Dermis blood vessel endothelial cell (primary cell): ENCODE data around the gene RRH. TPM values are rescaled to one million over a fixed set of nuclear protein-coding genes. Genes with fewer than 3 reads are reported as not detected.
"Not testable (repeated sequence)": the region's sequence is repeated elsewhere in the genome, so short reads cannot be mapped to it uniquely, and the experiment has no call there.

ENCODE experiments used
- DNase-seq: peaks from one replicate; pipeline ENCODE4 v3.0.0; 2010
- total RNA-seq: library from RNA; depleted of rRNA; stranded (reverse); fragments of >200 nt; gene quantifications from 2 replicates; pipeline ENCODE4 v1.2.3, GENCODE V29; 2014

The RRH gene
- total RNA-seq, 1 donor from 2014 or later: not detected

- no peak for DNase-seq
These were observed 18.8 kb downstream of the RRH start for GRCh38 chr4:109846395-109847098.

DNA sequence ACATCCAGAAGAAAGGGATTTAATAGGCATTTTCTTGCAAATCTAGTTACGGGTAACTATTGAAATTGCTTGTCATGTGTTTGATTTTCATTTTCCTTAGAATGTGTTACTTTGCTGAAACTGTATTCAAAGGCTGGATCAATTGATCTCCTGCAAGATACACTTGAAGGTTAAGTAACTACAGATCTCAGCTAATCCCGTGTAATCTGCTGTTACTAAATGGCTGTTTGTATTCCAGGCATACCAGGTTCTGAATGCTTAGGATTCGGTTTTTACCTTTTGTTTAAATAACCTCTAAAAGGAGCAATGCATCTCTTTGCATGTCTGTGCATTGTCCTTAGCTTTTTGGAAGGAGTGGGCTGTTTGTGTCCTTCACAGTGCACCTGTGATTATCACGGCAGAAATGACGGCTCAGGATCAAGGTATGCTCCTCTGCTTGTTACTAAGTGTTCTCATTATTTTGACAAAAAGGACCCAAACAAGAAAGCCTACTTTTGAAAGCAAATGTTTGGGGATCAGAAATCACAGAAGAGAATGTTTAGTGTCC is 20.2 kb downstream of the RRH start, which contains the start of gene LRIT3:
Gene LRIT3 (plus strand): TSS at position 212 of the 547 bp plus-strand sequence. CDS start 95 bp downstream, at position 307.
- no peak for DNase-seq

GRCh38 chr4:109848501-109848900 is 20.7 kb downstream of the RRH start:
- no peak for DNase-seq

- DNase-seq: no peak
These were observed 22.8 kb downstream of the RRH start for GRCh38 chr4:109850601-109851000.

DNA sequence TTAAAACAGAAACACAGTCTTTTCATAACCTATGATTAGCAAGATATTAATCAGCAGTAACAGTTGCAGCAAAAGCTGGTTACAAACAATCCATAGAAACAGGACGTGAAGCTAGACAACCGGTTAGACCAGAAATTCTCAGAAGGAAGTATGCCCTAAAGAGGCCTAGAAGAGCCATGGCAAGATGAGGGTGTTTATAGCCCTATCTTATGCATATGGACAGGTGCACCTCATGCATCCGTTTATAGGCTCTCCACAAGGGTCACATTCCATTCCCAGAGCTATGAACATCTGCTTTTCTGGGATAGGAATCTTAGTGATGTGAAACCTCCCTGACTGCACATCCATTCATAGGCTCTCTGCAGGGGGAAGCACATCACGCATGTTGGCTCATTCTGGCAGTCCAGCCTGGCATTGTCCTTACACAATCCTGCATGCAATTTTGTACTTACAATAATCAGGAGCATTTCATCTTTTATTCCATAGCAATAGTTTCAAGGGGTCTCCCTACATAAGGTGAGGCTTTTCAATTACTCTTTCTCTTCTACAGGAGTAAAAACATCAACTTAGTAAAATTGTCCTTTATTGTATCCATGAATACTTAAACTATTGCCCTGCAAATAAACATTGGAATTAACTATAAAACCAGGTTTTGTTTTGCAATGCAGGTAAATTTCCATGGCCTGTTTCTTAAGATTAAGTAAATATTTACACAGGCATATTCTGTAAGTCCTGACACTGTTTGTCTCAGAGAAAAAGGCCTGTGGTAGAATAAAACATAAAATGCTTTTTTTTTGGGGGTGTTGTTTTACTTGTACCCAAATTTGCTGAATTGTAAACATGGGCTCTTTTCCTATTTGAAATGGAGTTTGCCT is 31.9 kb downstream of the RRH start:
- not testable (repeated sequence) for DNase-seq

- DNase-seq: no peak
These were observed 33.5 kb downstream of the RRH start for GRCh38 chr4:109861271-109861670.

DNA sequence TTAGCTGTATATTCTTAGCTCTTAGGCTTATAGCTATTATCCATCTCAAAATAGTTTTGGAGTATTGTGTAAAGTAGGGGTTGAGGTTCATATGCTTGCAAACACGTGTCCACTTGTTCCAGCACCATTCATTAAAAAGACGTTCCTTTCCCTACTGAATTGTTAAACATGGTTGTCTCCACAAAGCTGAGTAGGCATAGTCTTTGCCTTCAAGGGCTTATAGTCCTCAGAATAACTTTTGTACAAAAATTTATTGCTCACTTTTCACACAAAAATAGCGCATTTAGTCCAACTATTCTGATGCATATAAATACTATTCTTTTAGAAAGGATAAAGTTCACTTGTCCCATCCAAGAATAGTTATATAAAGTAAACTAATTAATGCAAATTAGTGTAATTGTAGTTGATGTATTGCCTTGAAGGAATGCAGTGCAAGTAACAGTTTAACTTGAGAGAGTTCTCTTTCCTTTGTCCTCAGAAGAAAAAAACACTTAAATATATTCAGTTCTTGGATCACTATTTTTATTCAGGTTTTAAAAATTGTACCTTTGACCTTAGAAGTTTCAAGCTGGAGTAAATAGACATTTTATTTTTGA is 34.2 kb downstream of the RRH start:
- no peak for DNase-seq

- DNase-seq: no peak
These were observed 36.4 kb downstream of the RRH start for GRCh38 chr4:109864134-109864533.

GRCh38 chr4:109870061-109870460 is 42.3 kb downstream of the RRH start:
- DNase-seq: no peak

DNA sequence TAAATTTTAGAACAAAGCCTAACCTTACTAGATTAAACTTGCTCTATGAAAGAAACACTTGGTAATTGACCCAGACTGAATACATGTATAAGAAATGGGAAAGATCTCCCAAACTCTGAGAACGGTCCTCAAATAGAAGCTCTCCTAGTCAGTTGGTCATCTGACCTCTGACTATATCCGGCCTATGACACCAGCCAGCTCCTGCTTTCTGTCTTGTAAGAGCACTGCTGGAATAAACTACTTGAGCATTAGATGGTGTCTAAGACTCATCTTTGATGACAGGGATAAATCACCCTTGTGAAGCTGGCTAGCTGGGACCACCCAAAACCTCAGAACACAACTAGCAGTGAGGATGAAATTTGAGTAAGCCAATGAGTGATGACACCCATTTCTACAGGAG is 44.3 kb downstream of the RRH start:
- DNase-seq: no peak

- DNase-seq: no peak
These were observed 45.3 kb downstream of the RRH start for GRCh38 chr4:109872950-109873656.

GRCh38 chr4:109873791-109874514 is 46.2 kb downstream of the RRH start:
- DNase-seq: no peak

DNA sequence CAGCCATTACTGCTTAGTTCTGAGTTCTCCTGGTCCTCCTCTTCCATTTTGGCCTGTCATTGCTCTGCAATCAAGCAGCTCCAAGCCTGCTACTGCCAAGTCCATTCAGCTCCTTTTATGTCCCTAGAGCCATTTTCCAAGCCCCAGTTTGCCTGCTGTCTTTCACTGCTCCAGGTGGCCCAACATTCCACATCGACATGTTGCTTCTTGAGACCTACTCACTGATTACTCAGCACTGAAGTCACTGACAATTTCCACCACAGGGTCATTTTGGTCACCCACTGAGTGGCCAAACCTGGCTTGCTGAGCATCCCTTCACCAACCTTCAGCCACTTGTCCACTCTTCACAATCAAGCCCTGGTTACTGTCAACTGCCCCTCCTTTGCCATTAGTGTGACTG is 47.3 kb downstream of the RRH start:
- DNase-seq: no peak

- DNase-seq: not testable (repeated sequence)
These were observed 47.8 kb downstream of the RRH start for GRCh38 chr4:109875553-109875952.

DNA sequence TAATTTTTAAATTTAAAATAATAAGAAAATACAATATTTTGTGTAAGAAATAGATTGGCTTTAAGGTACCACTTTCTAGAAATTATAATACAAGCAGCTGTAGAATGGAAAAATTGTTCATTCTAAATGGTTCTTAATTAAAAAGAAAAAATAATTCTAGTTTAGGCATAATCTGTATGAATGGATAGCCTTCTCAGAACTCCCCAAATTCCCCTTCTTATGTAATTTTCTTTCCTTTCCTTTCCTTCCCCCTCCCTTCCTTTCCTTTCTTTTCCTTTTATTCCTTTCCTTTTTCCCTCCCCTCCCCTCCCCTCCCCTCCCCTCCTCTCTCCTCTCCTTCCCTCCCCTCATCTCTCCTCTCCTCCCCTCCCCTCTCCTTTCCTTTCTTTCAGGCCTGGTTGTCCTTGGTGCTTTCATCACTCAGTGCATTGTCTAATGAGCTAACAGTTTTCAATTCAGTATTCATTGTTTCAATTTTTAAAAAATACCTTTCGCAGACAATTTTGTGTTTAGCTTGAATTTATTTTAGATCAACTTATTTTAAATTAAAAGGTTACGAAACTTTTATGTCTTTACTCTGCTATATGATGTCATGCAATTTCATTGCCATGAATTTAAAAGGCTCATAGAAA is 49.0 kb downstream of the RRH start:
- no peak for DNase-seq

GRCh38 chr4:109877400-109877799 is 49.6 kb downstream of the RRH start:
- no peak for DNase-seq

GRCh38 chr4:109878355-109878754 is 50.6 kb downstream of the RRH start:
- DNase-seq: no peak

DNA sequence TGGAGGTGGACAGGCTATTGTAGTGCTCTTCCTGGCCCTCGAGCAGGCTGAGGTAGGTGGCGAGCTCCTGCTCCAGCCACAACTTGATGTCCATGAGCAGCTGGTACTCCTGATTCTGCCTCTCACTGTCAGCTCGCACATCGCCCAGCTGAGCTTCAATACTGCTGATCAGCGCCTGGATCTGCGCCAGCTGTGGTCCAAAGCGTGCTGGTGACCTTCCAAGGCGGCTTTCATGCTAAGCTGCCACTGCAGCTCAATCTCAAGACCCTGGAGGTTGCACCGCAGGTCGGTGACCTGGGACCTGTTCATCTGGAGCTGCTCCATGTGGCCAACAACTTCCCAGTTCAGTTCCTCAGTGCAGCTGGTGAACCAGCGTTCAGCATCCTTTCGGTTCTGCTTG is 51.3 kb downstream of the RRH start:
- DNase-seq: no peak

DNA sequence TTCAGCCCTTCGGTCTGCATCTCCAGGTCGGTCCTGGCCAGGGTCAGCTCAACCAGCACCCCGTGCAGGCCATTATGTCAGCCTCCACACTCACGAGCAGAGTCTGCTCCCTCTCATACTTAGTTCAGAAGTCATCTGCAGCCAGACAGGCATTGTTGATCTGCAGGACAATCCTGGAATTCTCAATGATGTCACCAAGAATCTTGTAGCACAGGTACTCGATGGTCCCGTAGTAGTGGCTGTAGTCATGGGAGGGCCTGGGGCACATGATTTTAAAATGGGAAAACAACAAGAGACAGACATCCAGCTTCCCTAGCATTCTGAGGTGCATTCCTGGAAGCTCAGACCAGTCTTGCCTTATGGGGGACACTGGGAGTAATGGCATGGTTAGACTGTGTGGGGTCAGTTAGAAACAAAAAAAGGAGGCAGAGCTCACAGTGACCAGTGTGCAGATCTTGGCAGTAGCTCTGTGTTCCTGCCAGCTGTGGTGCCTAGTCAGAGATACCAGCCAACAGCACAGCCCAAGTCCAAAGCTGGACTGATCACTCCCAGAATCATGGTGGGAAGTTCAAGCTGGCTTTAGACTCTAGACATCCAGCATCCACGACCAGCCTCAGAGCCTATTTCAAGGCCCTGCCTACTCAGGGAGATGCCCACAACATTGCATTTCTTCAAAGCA is 52.0 kb downstream of the RRH start:
- DNase-seq: no peak

- DNase-seq: no peak
These were observed 58.5 kb downstream of the RRH start for GRCh38 chr4:109886303-109886702.

DNA sequence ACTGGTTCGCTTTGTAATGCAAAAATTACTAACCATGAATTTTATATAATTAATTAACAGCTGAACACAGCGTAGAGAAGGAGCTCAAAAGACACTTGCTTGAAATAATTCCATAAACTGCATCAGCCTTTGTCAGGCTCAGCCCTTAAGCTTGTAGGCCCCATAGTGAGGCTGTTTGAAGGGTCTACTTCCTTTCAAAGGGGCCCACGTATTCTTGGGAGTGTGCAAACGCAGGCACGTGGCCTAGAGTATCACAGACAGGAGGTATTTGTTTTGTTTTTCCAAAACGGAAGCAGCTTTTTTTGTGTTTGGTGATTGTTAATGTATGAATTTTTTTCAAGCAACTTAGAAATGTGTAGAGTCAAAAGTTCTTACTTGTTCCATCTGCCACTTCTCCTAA is 59.3 kb downstream of the RRH start:
- no peak for DNase-seq
